Stimulated activated CD4-positive, alpha-beta T cell treated with anti-CD3 and anti-CD28 coated beads, Interleukin-15, amount 100 ng/mL, for 1 hour (primary cell): ENCODE data around the gene DEPDC5.

Experiments
- DNase-seq, 2 donors: peaks; one replicate each; pipeline ENCODE4 v3.0.0-alpha.2; 2020; ENCODE audit warnings: low read depth in 1 of 2, low spot score in 1 of 2

The DEPDC5 gene

GRCh38 chr22:31892080-31892433, 138.2 kb downstream of the DEPDC5 start:
- no peak for DNase-seq

GRCh38 chr22:31893460-31893859, 139.6 kb downstream of the DEPDC5 start:
- no peak for DNase-seq

GRCh38 chr22:31895411-31896123, 141.7 kb downstream of the DEPDC5 start:
- DNase-seq = no peak

GRCh38 chr22:31896472-31896871, 142.7 kb downstream of the DEPDC5 start:
- DNase-seq = no peak

- no peak for DNase-seq
These were observed 144.3 kb downstream of the DEPDC5 start for GRCh38 chr22:31897842-31898805.

- DNase-seq = no peak
These were observed 145.1 kb downstream of the DEPDC5 start for GRCh38 chr22:31898926-31899325.

GRCh38 chr22:31899669-31900068, 145.8 kb downstream of the DEPDC5 start:
- DNase-seq = no peak

GRCh38 chr22:31901388-31902137, 147.7 kb downstream of the DEPDC5 start:
- DNase-seq = no peak

GRCh38 chr22:31904651-31905050, 150.8 kb downstream of the DEPDC5 start:
- no peak for DNase-seq

GRCh38 chr22:31905356-31905755, 151.5 kb downstream of the DEPDC5 start:
- DNase-seq = no peak

- DNase-seq = no peak
These were observed 152.3 kb downstream of the DEPDC5 start for GRCh38 chr22:31906086-31906485.

GRCh38 chr22:31906569-31906968, 152.8 kb downstream of the DEPDC5 start:
- no peak for DNase-seq

- no peak for DNase-seq
These were observed 156.2 kb downstream of the DEPDC5 start for GRCh38 chr22:31909977-31910376.

- no peak for DNase-seq
These were observed 158.0 kb downstream of the DEPDC5 start for GRCh38 chr22:31911565-31912406.

GRCh38 chr22:31912407-31912743, 158.6 kb downstream of the DEPDC5 start:
- no peak for DNase-seq

GRCh38 chr22:31915586-31915985, 161.8 kb downstream of the DEPDC5 start:
- no peak for DNase-seq

- DNase-seq = no peak
These were observed 163.6 kb downstream of the DEPDC5 start for GRCh38 chr22:31917227-31917921.

- no peak for DNase-seq
These were observed 165.9 kb downstream of the DEPDC5 start for GRCh38 chr22:31919730-31920129.

GRCh38 chr22:31920306-31920705, 166.5 kb downstream of the DEPDC5 start:
- no peak for DNase-seq

- no peak for DNase-seq
These were observed 167.3 kb downstream of the DEPDC5 start for GRCh38 chr22:31921106-31921505.
